Uterus (tissue), 4 donors: ENCODE results near the gene TYW5. TPM values are rescaled to one million over a fixed set of nuclear protein-coding genes. Genes with fewer than 3 reads are reported as not detected.

Source experiments
- DNase-seq, 2 donors: peaks; one replicate each; pipeline ENCODE4 v3.0.0-alpha.2; 2019 to 2020
- H3K27ac ChIP-seq, 2 donors: fragments of 200-600 bp; sonication (generic); 1 replicate in 1 of 2; 2 replicates in 1 of 2; pipeline ENCODE4 v1.5.1; 2016 to 2018
- H3K27me3 ChIP-seq, 2 donors: fragments of 200-600 bp; sonication (generic); one replicate each; pipeline ENCODE4 v1.5.1; 2018 to 2019; ENCODE audit warnings: control low read depth in 1 of 2
- H3K36me3 ChIP-seq, 2 donors: fragments of 200-600 bp; sonication (generic); one replicate each; pipeline ENCODE4 v1.5.1; 2019; ENCODE audit warnings: control low read depth in 1 of 2
- H3K4me1 ChIP-seq, 2 donors: fragments of 200-600 bp; sonication (generic); one replicate each; pipeline ENCODE4 v1.5.1; 2018 to 2019; ENCODE audit warnings: control low read depth in 1 of 2
- H3K4me3 ChIP-seq, 2 donors: fragments of 200-600 bp; sonication (generic); 1 replicate in 1 of 2; 2 replicates in 1 of 2; pipeline ENCODE4 v1.5.1; 2018 to 2019; ENCODE audit warnings: mild to moderate bottlenecking in 1 of 2
- H3K9me3 ChIP-seq, 2 donors: fragments of 200-600 bp; sonication (generic); one replicate each; pipeline ENCODE4 v1.5.1; 2019; ENCODE audit warnings: control low read depth in 1 of 2
- POLR2A ChIP-seq, 2 donors: fragments of 450-650 bp; IDR thresholded peaks; one replicate each; pipeline ENCODE4 v1.6.1; 2016; ENCODE audit warnings: antibody characterized with exemption in 2 of 2, mild to moderate bottlenecking in 1 of 2, moderate library complexity in 1 of 2
- intact Hi-C: fragments of 100-400 bp; cut with DNase I; formaldehyde crosslinking; loops from one replicate; pipeline ENCODE4 v1.15.1; 2023; ENCODE audit warnings: low total_unique reads
- total RNA-seq, 4 donors: library from RNA; depleted of rRNA in 3 of 4; stranded (reverse); fragments of >200 nt in 3 of 4; gene quantifications; one replicate each; pipeline versions ENCODE4 v1.1.0 to v1.2.4, GENCODE V29; 2014 to 2023
- TF ChIP-seq, protein P1 (sequence below), 4 experiments: fragments of 200-600 bp in 2 of 4; fragments of 450-650 bp in 2 of 4; sonication (generic) in 2 of 4; IDR thresholded peaks; one replicate each; pipeline ENCODE4 v1.5.1; 2016 to 2019; ENCODE audit warnings: antibody characterized with exemption in 4 of 4, mild to moderate bottlenecking in 2 of 4, moderate library complexity in 1 of 4
- donor health status: DM: yes; HTN: yes; CAD: no.

TYW5 gene
- total RNA-seq, 4 donors from 2014 or later, result 2.8 to 18.5 (median 7.8) TPM

- Histone ChIP-seq H3K4me1 (peaks cover 0 to 5% of the 10 kb centered on the region in 2 donors), H3K9me3 (no peaks in the 10 kb centered on the region), H3K27me3 (no peaks in the 10 kb centered on the region), H3K4me3 (peak overlapping the region; percentile 97 to 98), H3K36me3 (no peaks in the 10 kb centered on the region), H3K27ac (peak overlapping the region; percentile 97 to 98)
- no peak for TF ChIP-seq POLR2A (IDR thresholded peaks at IDR 0.05)
- TF ChIP-seq, protein P1, sequence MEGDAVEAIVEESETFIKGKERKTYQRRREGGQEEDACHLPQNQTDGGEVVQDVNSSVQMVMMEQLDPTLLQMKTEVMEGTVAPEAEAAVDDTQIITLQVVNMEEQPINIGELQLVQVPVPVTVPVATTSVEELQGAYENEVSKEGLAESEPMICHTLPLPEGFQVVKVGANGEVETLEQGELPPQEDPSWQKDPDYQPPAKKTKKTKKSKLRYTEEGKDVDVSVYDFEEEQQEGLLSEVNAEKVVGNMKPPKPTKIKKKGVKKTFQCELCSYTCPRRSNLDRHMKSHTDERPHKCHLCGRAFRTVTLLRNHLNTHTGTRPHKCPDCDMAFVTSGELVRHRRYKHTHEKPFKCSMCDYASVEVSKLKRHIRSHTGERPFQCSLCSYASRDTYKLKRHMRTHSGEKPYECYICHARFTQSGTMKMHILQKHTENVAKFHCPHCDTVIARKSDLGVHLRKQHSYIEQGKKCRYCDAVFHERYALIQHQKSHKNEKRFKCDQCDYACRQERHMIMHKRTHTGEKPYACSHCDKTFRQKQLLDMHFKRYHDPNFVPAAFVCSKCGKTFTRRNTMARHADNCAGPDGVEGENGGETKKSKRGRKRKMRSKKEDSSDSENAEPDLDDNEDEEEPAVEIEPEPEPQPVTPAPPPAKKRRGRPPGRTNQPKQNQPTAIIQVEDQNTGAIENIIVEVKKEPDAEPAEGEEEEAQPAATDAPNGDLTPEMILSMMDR (IDR thresholded peaks at IDR 0.05), result no peak
- no peak for DNase-seq
- intact Hi-C loops, result no loop called here
Measured at GRCh38 chr2:199910338-199911051, 44.8 kb downstream of the TYW5 start.

DNA sequence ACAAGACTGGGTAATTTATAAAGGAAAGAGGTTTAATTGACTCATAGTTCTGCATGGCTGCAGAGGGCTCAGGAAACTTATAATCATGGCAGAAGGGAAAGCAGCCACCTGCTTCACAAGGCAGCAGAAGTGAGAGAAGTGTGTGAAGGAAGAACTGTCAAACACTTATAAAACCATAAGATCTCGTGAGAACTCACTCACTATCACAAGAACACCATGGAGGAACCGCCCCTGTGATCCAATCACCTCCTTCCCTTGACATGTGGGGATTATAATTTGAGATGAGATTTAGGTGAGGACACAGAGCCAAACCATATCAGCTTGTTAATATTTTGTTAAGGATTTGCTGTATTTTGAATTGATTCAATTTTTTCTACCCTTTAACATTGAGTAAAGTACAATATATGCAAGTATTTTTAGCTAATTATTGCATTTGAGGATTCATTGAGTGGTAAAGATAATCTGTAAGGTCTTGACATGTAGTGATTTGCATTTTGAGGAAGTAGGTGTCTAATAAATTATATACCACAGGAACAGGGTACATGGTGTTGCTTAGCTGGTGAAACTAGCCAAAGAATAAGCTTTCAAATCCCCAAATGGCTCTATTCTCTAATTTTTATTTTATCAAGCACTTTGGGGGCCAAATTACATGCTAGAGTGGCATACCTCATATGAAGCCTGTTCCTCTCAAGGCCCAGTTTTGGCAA is 48.1 kb downstream of the TYW5 start:
- no peak for DNase-seq

GRCh38 chr2:199903111-199903510 is 52.2 kb downstream of the TYW5 start:
- intact Hi-C loops, result no loop called here
- Histone ChIP-seq H3K36me3 (no peaks in the 10 kb centered on the region), H3K9me3 (no peaks in the 10 kb centered on the region), H3K4me1 (no peaks in the 10 kb centered on the region), H3K27me3 (no peaks in the 10 kb centered on the region), H3K4me3 (no peak overlapping the region), H3K27ac (no peak overlapping the region)
- TF ChIP-seq POLR2A (IDR thresholded peaks at IDR 0.05), result no peak
- TF ChIP-seq, protein P1 (IDR thresholded peaks at IDR 0.05), result no peak
- DNase-seq, result no peak

More for the DNA sequence above, 48.1 kb downstream of the TYW5 start:
- peaks cover 0 to 5% of the 10 kb centered on the region in 2 donors for H3K4me1 ChIP-seq
- no peaks in the 10 kb centered on the region for H3K27me3 ChIP-seq
- H3K9me3 ChIP-seq, result no peaks in the 10 kb centered on the region
- intact Hi-C loops, result no loop called here
- H3K36me3 ChIP-seq, result no peaks in the 10 kb centered on the region
- TF ChIP-seq, protein P1 (IDR thresholded peaks at IDR 0.05), result no peak
- no peak for TF ChIP-seq POLR2A (IDR thresholded peaks at IDR 0.05)
- H3K4me3 ChIP-seq, result no peak overlapping the region
- H3K27ac ChIP-seq, result no peak overlapping the region

DNA sequence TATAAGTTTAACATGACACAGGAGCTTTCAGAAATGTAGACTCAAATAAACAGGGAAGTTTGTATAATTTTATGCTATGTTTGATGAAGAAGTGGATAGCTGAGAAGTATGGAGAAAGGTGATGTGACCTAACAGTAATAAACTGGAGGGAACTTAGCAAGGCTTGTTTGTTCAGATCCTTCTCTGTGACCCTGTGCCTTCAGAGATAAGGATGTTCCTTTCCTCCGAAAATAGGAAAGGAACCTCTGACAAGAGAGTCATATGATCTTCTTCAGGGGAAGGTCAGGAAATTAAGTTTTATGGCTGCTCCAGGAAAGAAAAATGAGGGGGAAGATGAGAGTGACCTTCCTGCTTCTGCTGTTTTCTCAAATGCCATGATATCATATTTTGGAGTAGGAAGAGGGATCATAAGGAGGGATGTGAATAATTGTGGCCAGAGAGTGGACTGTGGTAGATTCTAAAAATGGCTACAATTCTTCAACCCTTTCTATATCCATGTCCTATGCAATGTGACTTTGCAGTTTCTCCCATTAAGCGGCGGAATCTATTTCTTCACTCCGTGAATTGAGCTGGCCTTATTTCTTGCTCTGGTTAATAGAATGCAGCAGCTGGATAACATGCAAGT is 52.7 kb downstream of the TYW5 start:
- TF ChIP-seq, protein P1 (IDR thresholded peaks at IDR 0.05), result no peak
- TF ChIP-seq POLR2A (IDR thresholded peaks at IDR 0.05), result no peak
- Histone ChIP-seq H3K4me3 (no peak overlapping the region), H3K9me3 (no peaks in the 10 kb centered on the region), H3K27me3 (no peaks in the 10 kb centered on the region), H3K36me3 (no peaks in the 10 kb centered on the region), H3K4me1 (no peaks in the 10 kb centered on the region), H3K27ac (no peak overlapping the region)
- no peak for DNase-seq
- intact Hi-C loops, result no loop called here

DNA sequence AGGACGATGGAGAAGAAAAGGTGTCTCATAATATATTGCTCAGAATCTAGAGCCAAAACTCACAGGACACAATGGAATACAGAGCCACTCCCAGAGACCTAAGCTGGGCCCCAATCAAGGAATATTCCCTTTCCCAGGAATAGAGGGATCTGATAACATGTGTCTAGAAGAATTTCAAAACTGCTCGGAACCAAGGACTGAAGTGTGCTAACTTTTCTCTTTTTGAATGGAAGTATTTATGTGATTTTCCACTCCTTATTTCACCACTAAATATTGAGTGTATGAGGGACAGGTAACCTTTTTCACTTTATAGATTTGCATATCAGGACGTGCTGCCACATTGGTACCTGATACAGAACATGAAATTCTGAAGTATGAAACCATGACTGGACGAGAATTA is 53.3 kb downstream of the TYW5 start:
- Histone ChIP-seq H3K27me3 (no peaks in the 10 kb centered on the region), H3K9me3 (no peaks in the 10 kb centered on the region), H3K4me3 (no peak overlapping the region), H3K4me1 (no peaks in the 10 kb centered on the region), H3K27ac (no peak overlapping the region), H3K36me3 (no peaks in the 10 kb centered on the region)
- no peak for DNase-seq
- no peak for TF ChIP-seq POLR2A (IDR thresholded peaks at IDR 0.05)
- TF ChIP-seq, protein P1 (IDR thresholded peaks at IDR 0.05), result no peak
- intact Hi-C loops, result no loop called here
